Right kidney (tissue), 1 donor: ENCODE data around the gene TICAM1.
"Not testable (repeated sequence)": the region's sequence is repeated elsewhere in the genome, so short reads cannot be mapped to it uniquely, and the experiment has no call there.

ENCODE experiments used
- DNase-seq: peaks from one replicate; pipeline ENCODE4 v3.0.0-alpha.2; 2016

Gene TICAM1

GRCh38 chr19:4805140-4805539 lies 26.4 kb downstream of the TICAM1 start:
- DNase-seq: not testable (repeated sequence)

- DNase-seq: peak; percentile 47
Measured at GRCh38 chr19:4803736-4804695, 27.5 kb downstream of the TICAM1 start.

- no peak for DNase-seq
Measured at GRCh38 chr19:4802711-4803110, 28.8 kb downstream of the TICAM1 start.

GRCh38 chr19:4801085-4801619 lies 30.4 kb downstream of the TICAM1 start:
- DNase-seq: no peak

GRCh38 chr19:4800591-4801081 lies 30.9 kb downstream of the TICAM1 start:
- no peak for DNase-seq

GRCh38 chr19:4795400-4795799 lies 36.1 kb downstream of the TICAM1 start:
- DNase-seq: no peak

- no peak for DNase-seq
Measured at GRCh38 chr19:4794971-4795370, 36.5 kb downstream of the TICAM1 start.

- DNase-seq: not testable (repeated sequence)
Measured at GRCh38 chr19:4793278-4793677, 38.2 kb downstream of the TICAM1 start.

- not testable (repeated sequence) for DNase-seq
Measured at GRCh38 chr19:4792866-4793195, 38.7 kb downstream of the TICAM1 start.

- DNase-seq: not testable (repeated sequence)
Measured at GRCh38 chr19:4792019-4792865, 39.3 kb downstream of the TICAM1 start.

- DNase-seq: peak; percentile 98
Measured at GRCh38 chr19:4791183-4792018, 40.1 kb downstream of the TICAM1 start, which contains the start of gene FEM1A. FEM1A (plus strand) TSS chr19:4791734; CDS start chr19:4791855, 121 bp downstream.

- not testable (repeated sequence) for DNase-seq
Measured at GRCh38 chr19:4786412-4787016, 45.0 kb downstream of the TICAM1 start.

GRCh38 chr19:4781801-4782200 lies 49.7 kb downstream of the TICAM1 start:
- DNase-seq: no peak

- no peak for DNase-seq
Measured at GRCh38 chr19:4780860-4781259, 50.7 kb downstream of the TICAM1 start.

GRCh38 chr19:4778124-4778523 lies 53.4 kb downstream of the TICAM1 start:
- not testable (repeated sequence) for DNase-seq

GRCh38 chr19:4776436-4777211 lies 54.9 kb downstream of the TICAM1 start:
- DNase-seq: no peak

- no peak for DNase-seq
Measured at GRCh38 chr19:4775627-4776152, 55.8 kb downstream of the TICAM1 start.

- DNase-seq: no peak
Measured at GRCh38 chr19:4774136-4774535, 57.4 kb downstream of the TICAM1 start.

- DNase-seq: no peak
Measured at GRCh38 chr19:4773047-4773640, 58.4 kb downstream of the TICAM1 start.

GRCh38 chr19:4772566-4772965 lies 58.9 kb downstream of the TICAM1 start:
- DNase-seq: no peak
